H9 (cell line): ENCODE data around the gene DAND5. TPM values are rescaled to one million over a fixed set of nuclear protein-coding genes. Genes with fewer than 3 reads are reported as not detected.

Experiments
- DNase-seq: peaks from one replicate; pipeline ENCODE4 v3.0.0-alpha.2; 2017
- H2AFZ ChIP-seq: one replicate; pipeline ENCODE4 v1.6.1; 2013; ENCODE audit warnings: mild to moderate bottlenecking, low read length, control low read depth, moderate library complexity
- H2AK5ac ChIP-seq: 2 replicates; pipeline ENCODE4 v1.6.1; 2013; ENCODE audit warnings: low read length, control low read depth, mixed read lengths; ENCODE audit not compliant: insufficient read length
- H2BK120ac ChIP-seq: one replicate; pipeline ENCODE4 v1.6.1; 2013; ENCODE audit warnings: low read depth, mild to moderate bottlenecking, low read length, control low read depth, inconsistent platforms; ENCODE audit not compliant: poor library complexity, severe bottlenecking
- H2BK12ac ChIP-seq: 2 replicates; pipeline ENCODE4 v1.6.1; 2013; ENCODE audit warnings: low read length, control low read depth, mixed read lengths, low read depth; ENCODE audit not compliant: insufficient read length
- H2BK15ac ChIP-seq: 2 replicates; pipeline ENCODE4 v1.6.1; 2013; ENCODE audit warnings: low read depth, low read length, control low read depth
- H2BK20ac ChIP-seq: one replicate; pipeline ENCODE4 v1.6.1; 2013; ENCODE audit warnings: low read depth, mild to moderate bottlenecking, low read length, control low read depth, inconsistent platforms; ENCODE audit not compliant: poor library complexity, severe bottlenecking
- H2BK5ac ChIP-seq: 2 replicates; pipeline ENCODE4 v1.6.1; 2013; ENCODE audit warnings: low read length, control low read depth, mixed read lengths; ENCODE audit not compliant: insufficient read length
- H3K14ac ChIP-seq: 2 replicates; pipeline ENCODE4 v1.6.1; 2013; ENCODE audit warnings: low read length, control low read depth; ENCODE audit not compliant: insufficient read depth
- H3K18ac ChIP-seq: 2 replicates; pipeline ENCODE4 v1.6.1; 2013; ENCODE audit warnings: low read depth, mild to moderate bottlenecking, mixed read lengths, low read length, control low read depth; ENCODE audit not compliant: insufficient read length
- H3K23ac ChIP-seq: 2 replicates; pipeline ENCODE4 v1.6.1; 2013; ENCODE audit warnings: low read length, control low read depth, mixed read lengths, low read depth; ENCODE audit not compliant: insufficient read length
- H3K23me2 ChIP-seq: 2 replicates; pipeline ENCODE4 v1.6.1; 2013; ENCODE audit warnings: low read depth, mild to moderate bottlenecking, mixed read lengths, low read length, control low read depth; ENCODE audit not compliant: insufficient read length, poor library complexity, severe bottlenecking
- H3K27ac ChIP-seq: 2 replicates; pipeline ENCODE4 v1.5.1; 2013; ENCODE audit warnings: low read length, control low read depth, mixed read lengths, low read depth; ENCODE audit not compliant: insufficient read length
- H3K27me3 ChIP-seq: 2 replicates; pipeline ENCODE4 v1.6.1; 2013; ENCODE audit warnings: low read length, control low read depth, inconsistent platforms; ENCODE audit not compliant: insufficient read depth
- H3K4ac ChIP-seq: 2 replicates; pipeline ENCODE4 v1.6.1; 2013; ENCODE audit warnings: low read depth, mild to moderate bottlenecking, control low read depth, inconsistent platforms, low read length, moderate library complexity
- H3K4me1 ChIP-seq: 2 replicates; pipeline ENCODE4 v1.6.1; 2013; ENCODE audit warnings: low read length, control low read depth, inconsistent platforms; ENCODE audit not compliant: insufficient read depth
- H3K4me2 ChIP-seq: 2 replicates; pipeline ENCODE4 v1.6.1; 2013; ENCODE audit warnings: low read length, control low read depth, mixed read lengths; ENCODE audit not compliant: insufficient read length, insufficient read depth
- H3K56ac ChIP-seq: 2 replicates; pipeline ENCODE4 v1.6.1; 2013; ENCODE audit warnings: low read depth, mild to moderate bottlenecking, mixed read lengths, low read length, control low read depth; ENCODE audit not compliant: insufficient read length
- H3K79me1 ChIP-seq: 2 replicates; pipeline ENCODE4 v1.6.1; 2013; ENCODE audit warnings: low read depth, mild to moderate bottlenecking, moderate library complexity, low read length, control low read depth, inconsistent platforms; ENCODE audit not compliant: insufficient read depth, poor library complexity, severe bottlenecking
- H3K79me2 ChIP-seq: 2 replicates; pipeline ENCODE4 v1.6.1; 2013; ENCODE audit warnings: low read length, control low read depth, inconsistent platforms; ENCODE audit not compliant: insufficient read depth
- H3K9ac ChIP-seq: 2 replicates; pipeline ENCODE4 v1.6.1; 2013; ENCODE audit warnings: low read length, control low read depth, mixed read lengths; ENCODE audit not compliant: insufficient read length; ENCODE audit errors: extremely low read depth
- H3K9me3 ChIP-seq: one replicate; pipeline ENCODE4 v1.6.1; 2013; ENCODE audit warnings: low read depth, low read length, inconsistent platforms; ENCODE audit not compliant: control insufficient read depth
- H3T11ph ChIP-seq: one replicate; pipeline ENCODE4 v1.6.1; 2013; ENCODE audit warnings: mild to moderate bottlenecking, low read length, control low read depth, inconsistent platforms
- H4K20me1 ChIP-seq: one replicate; pipeline ENCODE4 v1.6.1; 2013; ENCODE audit not compliant: control insufficient read depth, insufficient read length, insufficient read depth
- H4K5ac ChIP-seq: 2 replicates; pipeline ENCODE4 v1.6.1; 2013; ENCODE audit warnings: low read depth, mild to moderate bottlenecking, mixed read lengths, low read length, control low read depth; ENCODE audit not compliant: insufficient read length
- H4K8ac ChIP-seq: replicated peaks from 2 replicates; pipeline ENCODE4 v1.6.1; 2013; ENCODE audit warnings: low read length, control low read depth, mixed read lengths, low read depth; ENCODE audit not compliant: insufficient read length
- H4K91ac ChIP-seq: 2 replicates; pipeline ENCODE4 v1.6.1; 2013; ENCODE audit warnings: low read depth, mild to moderate bottlenecking, moderate library complexity, mixed read lengths, low read length, control low read depth; ENCODE audit not compliant: insufficient read length
- H3K27ac Mint-ChIP-seq, 3 experiments: 2 replicates in 2 of 3; 3 replicates in 1 of 3; pipeline ENCODE4 v1.8.0; 2020 to 2021; ENCODE audit warnings: mixed read lengths in 3 of 3, mild to moderate bottlenecking in 1 of 3, moderate library complexity in 1 of 3
- H3K27me3 Mint-ChIP-seq: 2 replicates; pipeline ENCODE4 v1.8.0; 2021; ENCODE audit warnings: low read depth, mild to moderate bottlenecking, moderate library complexity, mixed read lengths
- H3K36me3 Mint-ChIP-seq, 3 experiments: 2 replicates in 2 of 3; 3 replicates in 1 of 3; pipeline ENCODE4 v1.8.0; 2020 to 2021; ENCODE audit warnings: low read depth in 3 of 3, mixed read lengths in 3 of 3; ENCODE audit not compliant: insufficient read depth in 1 of 3
- H3K4me1 Mint-ChIP-seq, 2 experiments: 2 replicates each; pipeline ENCODE4 v1.8.0; 2020; ENCODE audit warnings: mixed read lengths in 2 of 2
- H3K4me3 Mint-ChIP-seq, 2 experiments: 2 replicates in 1 of 2; 3 replicates in 1 of 2; pipeline ENCODE4 v1.8.0; 2020 to 2021; ENCODE audit warnings: mild to moderate bottlenecking in 2 of 2, mixed read lengths in 2 of 2, moderate library complexity in 1 of 2
- H3K9me3 Mint-ChIP-seq, 2 experiments: 2 replicates in 1 of 2; 3 replicates in 1 of 2; pipeline ENCODE4 v1.8.0; 2020; ENCODE audit warnings: mild to moderate bottlenecking in 2 of 2, mixed read lengths in 2 of 2, moderate library complexity in 1 of 2
- WGBS: extraction: QIAGEN DNeasy Blood & Tissue Kit; methylation state at CpG from one replicate; pipeline ENCODE4 v1.1.7; 2013; ENCODE audit warnings: missing lambda C conversion rate, low lambda C conversion rate, mixed read lengths; ENCODE audit not compliant: insufficient read length; ENCODE audit errors: extremely low coverage; 5-methylcytosine and 5-hydroxymethylcytosine counted together
- total RNA-seq: library from RNA; stranded (reverse); gene quantifications from 2 replicates; pipeline ENCODE4 v1.2.1, GENCODE V29; 2021
- TF ChIP-seq, protein P1 (sequence below): fragments of 200-600 bp; sonication (generic); conservative IDR thresholded peaks from 3 replicates; pipeline ENCODE4 v1.8.0; 2021; ENCODE audit warnings: antibody characterized with exemption, mild to moderate bottlenecking

DAND5 gene
- total RNA-seq, 1 experiment from 2014 or later, result 0.11 TPM

- Histone ChIP-seq H3K4me2 (no peak overlapping the region), H3K79me1 (no peaks in the 10 kb centered on the region), H3K23me2 (no peaks in the 10 kb centered on the region), H2AFZ (no peak overlapping the region), H3K27me3 (peaks cover 5% of the 10 kb centered on the region; the same call in 1 of the 2 replicates), H3K14ac (no peak overlapping the region), H2BK15ac (no peak overlapping the region), H2AK5ac (no peak overlapping the region), H4K5ac (no peak overlapping the region), H3K9me3 (no peaks in the 10 kb centered on the region), H3K56ac (no peak overlapping the region), H4K20me1 (no peaks in the 10 kb centered on the region), H2BK20ac (no peak overlapping the region), H2BK12ac (no peak overlapping the region), H2BK5ac (no peak overlapping the region), H4K8ac (no peak overlapping the region), H3K79me2 (no peaks in the 10 kb centered on the region), H3K18ac (no peak overlapping the region), H3K23ac (no peak overlapping the region), H3K9ac (no peak overlapping the region), H3K27ac (no peak overlapping the region), H3K4ac (no peak overlapping the region), H2BK120ac (no peak overlapping the region), H4K91ac (no peak overlapping the region), H3T11ph (no peak overlapping the region), H3K4me1 (no peaks in the 10 kb centered on the region)
- peaks cover 7 to 8% of the 10 kb centered on the region in 2 experiments for H3K9me3 Mint-ChIP-seq
- no CpG with 5 or more reads among the region's 3 CpGs for WGBS
- no peak overlapping the region for H3K4me3 Mint-ChIP-seq
- peaks cover 35 to 39% (median 37%) of the 10 kb centered on the region in 3 experiments; a peak in 6 of 7 replicates for H3K36me3 Mint-ChIP-seq
- H3K27ac Mint-ChIP-seq, result peak overlapping the region in 1 of 3 experiments; percentile 51; a peak in 1 of 7 replicates
- TF ChIP-seq, protein P1, sequence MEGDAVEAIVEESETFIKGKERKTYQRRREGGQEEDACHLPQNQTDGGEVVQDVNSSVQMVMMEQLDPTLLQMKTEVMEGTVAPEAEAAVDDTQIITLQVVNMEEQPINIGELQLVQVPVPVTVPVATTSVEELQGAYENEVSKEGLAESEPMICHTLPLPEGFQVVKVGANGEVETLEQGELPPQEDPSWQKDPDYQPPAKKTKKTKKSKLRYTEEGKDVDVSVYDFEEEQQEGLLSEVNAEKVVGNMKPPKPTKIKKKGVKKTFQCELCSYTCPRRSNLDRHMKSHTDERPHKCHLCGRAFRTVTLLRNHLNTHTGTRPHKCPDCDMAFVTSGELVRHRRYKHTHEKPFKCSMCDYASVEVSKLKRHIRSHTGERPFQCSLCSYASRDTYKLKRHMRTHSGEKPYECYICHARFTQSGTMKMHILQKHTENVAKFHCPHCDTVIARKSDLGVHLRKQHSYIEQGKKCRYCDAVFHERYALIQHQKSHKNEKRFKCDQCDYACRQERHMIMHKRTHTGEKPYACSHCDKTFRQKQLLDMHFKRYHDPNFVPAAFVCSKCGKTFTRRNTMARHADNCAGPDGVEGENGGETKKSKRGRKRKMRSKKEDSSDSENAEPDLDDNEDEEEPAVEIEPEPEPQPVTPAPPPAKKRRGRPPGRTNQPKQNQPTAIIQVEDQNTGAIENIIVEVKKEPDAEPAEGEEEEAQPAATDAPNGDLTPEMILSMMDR, result no peak
- 0 out of 4 replicates have a peak, but pooled peaks cover 0 to 6% of the 10 kb centered on the region in 2 experiments for H3K4me1 Mint-ChIP-seq
- no peak for DNase-seq
- peaks cover 21% of the 10 kb centered on the region for H3K27me3 Mint-ChIP-seq
Measured at GRCh38 chr19:12921047-12921446, 48.3 kb upstream of the DAND5 start.
